Measurements from ENCODE around the gene MAOB.
"Not testable (repeated sequence)": the region's sequence is repeated elsewhere in the genome, so short reads cannot be mapped to it uniquely, and the experiment has no call there.

Gene MAOB

GRCh38 chrX:43882294-43882681 is at the start of gene MAOB:
Gene MAOB (minus strand): TSS chrX:43882450. CDS start chrX:43882299, 151 bp downstream.
- peak; percentile 33 for DNase-seq

- not testable (repeated sequence) for DNase-seq
These were observed 39.8 kb upstream of the MAOB start for GRCh38 chrX:43922032-43922431.

GRCh38 chrX:43910772-43911171 is 28.5 kb upstream of the MAOB start:
- not testable (repeated sequence) for DNase-seq

- no peak for DNase-seq
These were observed 27.8 kb upstream of the MAOB start for GRCh38 chrX:43910012-43910411.

GRCh38 chrX:43909141-43909540 is 26.9 kb upstream of the MAOB start:
- DNase-seq = no peak

- DNase-seq = no peak
These were observed 17.9 kb upstream of the MAOB start for GRCh38 chrX:43899878-43900815.

GRCh38 chrX:43898406-43899035 is 16.3 kb upstream of the MAOB start:
- no peak for DNase-seq

GRCh38 chrX:43897290-43897689 is 15.0 kb upstream of the MAOB start:
- no peak for DNase-seq

GRCh38 chrX:43892336-43892870 is 10.2 kb upstream of the MAOB start:
- DNase-seq = no peak

- DNase-seq = no peak
These were observed 3.4 kb upstream of the MAOB start for GRCh38 chrX:43885617-43886016.

- DNase-seq = no peak
These were observed 598 bp downstream of the MAOB start for GRCh38 chrX:43881410-43882293.

GRCh38 chrX:43880425-43880824 is 1.8 kb downstream of the MAOB start:
- DNase-seq = no peak

- peak; percentile 7 for DNase-seq
These were observed 3.2 kb downstream of the MAOB start for GRCh38 chrX:43878906-43879526.

- no peak for DNase-seq
These were observed 5.6 kb downstream of the MAOB start for GRCh38 chrX:43876680-43877079.

- DNase-seq = no peak
These were observed 11.4 kb downstream of the MAOB start for GRCh38 chrX:43870758-43871419.

GRCh38 chrX:43870011-43870410 is 12.2 kb downstream of the MAOB start:
- DNase-seq = no peak

- no peak for DNase-seq
These were observed 13.5 kb downstream of the MAOB start for GRCh38 chrX:43868791-43869190.

- no peak for DNase-seq
These were observed 15.8 kb downstream of the MAOB start for GRCh38 chrX:43866423-43866822.

- DNase-seq = no peak
These were observed 16.5 kb downstream of the MAOB start for GRCh38 chrX:43865791-43866190.

- DNase-seq = no peak
These were observed 19.8 kb downstream of the MAOB start for GRCh38 chrX:43862434-43862833.

GRCh38 chrX:43861750-43862149 is 20.5 kb downstream of the MAOB start:
- DNase-seq = peak; percentile 12

Measured in inflammatory macrophage treated with lipopolysaccharide for 4 hours (primary cell).